Lung (tissue), 12 donors: Measurements from ENCODE around the gene FBXO44. TPM values are rescaled to one million over a fixed set of nuclear protein-coding genes. Genes with fewer than 3 reads are reported as not detected.

Experiments used
- ATAC-seq: fragments of 200-7000 bp; cut with Tn5 transposase; one replicate; pipeline ENCODE4 v1.9.1; 2020; ENCODE audit warnings: moderate number of reproducible peaks; ENCODE audit not compliant: insufficient read depth, low FRiP score
- DNase-seq, 3 donors: peaks; one replicate each; pipeline ENCODE4 v3.0.0-alpha.2; 2013 to 2017
- H3K27ac ChIP-seq, 2 donors: one replicate each; pipeline ENCODE4 v1.5.1; 2013; ENCODE audit warnings: mild to moderate bottlenecking in 2 of 2, moderate library complexity in 2 of 2, control low read depth in 1 of 2, inconsistent platforms in 1 of 2, low read depth in 1 of 2, low read length in 1 of 2
- H3K27me3 ChIP-seq, 3 donors: one replicate each; pipeline ENCODE4 v1.5.1; 2013; ENCODE audit warnings: low read length in 2 of 3; ENCODE audit not compliant: control insufficient read depth in 3 of 3, insufficient read depth in 3 of 3
- H3K36me3 ChIP-seq, 4 donors: one replicate each; pipeline ENCODE4 v1.5.1; 2013; ENCODE audit warnings: low read length in 4 of 4, mild to moderate bottlenecking in 1 of 4, moderate library complexity in 1 of 4; ENCODE audit not compliant: control insufficient read depth in 4 of 4, insufficient read depth in 4 of 4
- H3K4me1 ChIP-seq, 5 donors: one replicate each; pipeline ENCODE4 v1.5.1; 2013; ENCODE audit warnings: low read length in 5 of 5, mild to moderate bottlenecking in 2 of 5, moderate library complexity in 1 of 5; ENCODE audit not compliant: control insufficient read depth in 5 of 5, insufficient read depth in 5 of 5
- H3K4me3 ChIP-seq: one replicate; pipeline ENCODE4 v1.5.1; 2013; ENCODE audit warnings: mild to moderate bottlenecking, control low read depth, moderate library complexity
- H3K9ac ChIP-seq, 2 donors: one replicate each; pipeline ENCODE4 v1.5.1; 2013; ENCODE audit warnings: low read length in 2 of 2, control low read depth in 1 of 2; ENCODE audit not compliant: insufficient read depth in 1 of 2
- H3K9me3 ChIP-seq, 4 donors: one replicate each; pipeline ENCODE4 v1.5.1; 2013; ENCODE audit warnings: low read length in 3 of 4, mild to moderate bottlenecking in 1 of 4, moderate library complexity in 1 of 4; ENCODE audit not compliant: control insufficient read depth in 4 of 4, insufficient read depth in 3 of 4
- WGBS, 2 donors: extraction: QIAGEN DNeasy Blood & Tissue Kit; methylation state at CpG; one replicate each; pipeline ENCODE4 v1.1.7; 2013; 5-methylcytosine and 5-hydroxymethylcytosine counted together
- polyA plus RNA-seq, 2 donors: library from polyadenylated mRNA; stranded (reverse); fragments of 200-250 nt; gene quantifications; one replicate each; pipeline ENCODE4 v1.2.1, GENCODE V29; 2013
- total RNA-seq, 2 donors: library from RNA; depleted of rRNA in 1 of 2; stranded (reverse); fragments of >200 nt in 1 of 2; gene quantifications; one replicate each; pipeline ENCODE4 v1.2.1, GENCODE V29; 2014 to 2021
- TF ChIP-seq, protein P1 (sequence below): IDR thresholded peaks from 2 replicates; pipeline ENCODE4 v1.5.1; 2012; ENCODE audit warnings: mild to moderate bottlenecking; ENCODE audit errors: control extremely low read depth, extremely low read depth
- donor health status: control.
- donor health status: control.
- donor health status: Bipolar disorder and iron deficiency.
- donor health status: healthy.
- donor health status: DM: yes; HTN: yes; CAD: no.

FBXO44 gene
- total and polyA plus RNA-seq, 4 donors: 10.6 to 19.6 (median 14.2) TPM

- DNase-seq (no peak), ATAC-seq (no peak)
- Histone ChIP-seq H3K4me1 (peaks cover 0 to 9% (median 0%) of the 10 kb centered on the region in 5 donors), H3K27ac (no peak overlapping the region), H3K9me3 (no peaks in the 10 kb centered on the region), H3K27me3 (no peaks in the 10 kb centered on the region), H3K36me3 (peaks cover 3 to 57% (median 20%) of the 10 kb centered on the region in 4 donors), H3K4me3 (no peak overlapping the region), H3K9ac (no peak overlapping the region)
- TF ChIP-seq, protein P1, sequence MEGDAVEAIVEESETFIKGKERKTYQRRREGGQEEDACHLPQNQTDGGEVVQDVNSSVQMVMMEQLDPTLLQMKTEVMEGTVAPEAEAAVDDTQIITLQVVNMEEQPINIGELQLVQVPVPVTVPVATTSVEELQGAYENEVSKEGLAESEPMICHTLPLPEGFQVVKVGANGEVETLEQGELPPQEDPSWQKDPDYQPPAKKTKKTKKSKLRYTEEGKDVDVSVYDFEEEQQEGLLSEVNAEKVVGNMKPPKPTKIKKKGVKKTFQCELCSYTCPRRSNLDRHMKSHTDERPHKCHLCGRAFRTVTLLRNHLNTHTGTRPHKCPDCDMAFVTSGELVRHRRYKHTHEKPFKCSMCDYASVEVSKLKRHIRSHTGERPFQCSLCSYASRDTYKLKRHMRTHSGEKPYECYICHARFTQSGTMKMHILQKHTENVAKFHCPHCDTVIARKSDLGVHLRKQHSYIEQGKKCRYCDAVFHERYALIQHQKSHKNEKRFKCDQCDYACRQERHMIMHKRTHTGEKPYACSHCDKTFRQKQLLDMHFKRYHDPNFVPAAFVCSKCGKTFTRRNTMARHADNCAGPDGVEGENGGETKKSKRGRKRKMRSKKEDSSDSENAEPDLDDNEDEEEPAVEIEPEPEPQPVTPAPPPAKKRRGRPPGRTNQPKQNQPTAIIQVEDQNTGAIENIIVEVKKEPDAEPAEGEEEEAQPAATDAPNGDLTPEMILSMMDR: no peak
- 93 to 94% methylated on average over 14 of the region's 14 CpGs for WGBS, 2 donors
Measured at GRCh38 chr1:11673089-11673769, 18.6 kb downstream of the FBXO44 start.

- no peaks in the 10 kb centered on the region for H3K9me3 ChIP-seq
- H3K36me3 ChIP-seq: peaks cover 3 to 50% (median 19%) of the 10 kb centered on the region in 4 donors
- WGBS, 2 donors: 98 to 99% methylated on average over 14 of the region's 14 CpGs
- H3K27me3 ChIP-seq: no peaks in the 10 kb centered on the region
- ATAC-seq: no peak
- TF ChIP-seq, protein P1: no peak
- no peak overlapping the region for H3K9ac ChIP-seq
- DNase-seq: no peak
- H3K4me1 ChIP-seq: peaks cover 0 to 9% (median 0%) of the 10 kb centered on the region in 5 donors
- H3K4me3 ChIP-seq: no peak overlapping the region
- H3K27ac ChIP-seq: no peak overlapping the region
Measured at GRCh38 chr1:11674488-11674887, 19.8 kb downstream of the FBXO44 start.

- ATAC-seq (no peak), DNase-seq (no peak)
- Histone ChIP-seq H3K27me3 (no peaks in the 10 kb centered on the region), H3K4me1 (peaks cover 0 to 8% (median 3%) of the 10 kb centered on the region in 5 donors), H3K36me3 (peaks cover 3 to 48% (median 19%) of the 10 kb centered on the region in 4 donors), H3K9me3 (no peaks in the 10 kb centered on the region), H3K9ac (no peak overlapping the region), H3K4me3 (no peak overlapping the region), H3K27ac (no peak overlapping the region)
- WGBS, 2 donors: 90 to 95% methylated on average over 10 of the region's 10 CpGs
- TF ChIP-seq, protein P1: no peak
Measured at GRCh38 chr1:11675325-11675724, 20.6 kb downstream of the FBXO44 start.
